HepG2 (cell line): ENCODE measurements around the gene FASTK. TPM values are rescaled to one million over a fixed set of nuclear protein-coding genes. Genes with fewer than 3 reads are reported as not detected.
A peak's percentile ranks its signal among the peaks of the same experiment; 100 is the strongest.

Source experiments
- AGO1 ChIP-seq: fragments of 200-400 bp; formaldehyde crosslinking; IDR thresholded peaks from 2 replicates; pipeline ENCODE4 v1.6.1; 2017; ENCODE audit warnings: mild to moderate bottlenecking, low read depth, low read length, moderate library complexity; ENCODE audit not compliant: poor library complexity, severe bottlenecking
- ARID4A ChIP-seq: sonication (generic); formaldehyde crosslinking; IDR thresholded peaks from 2 replicates; pipeline ENCODE4 v1.5.0; 2020; ENCODE audit warnings: mild to moderate bottlenecking, missing genetic modification reagents, borderline replicate concordance
- GRHL1 ChIP-seq: sonication (generic); formaldehyde crosslinking; conservative IDR thresholded peaks from 2 replicates; pipeline ENCODE4 v1.8.0; 2022; ENCODE audit warnings: missing genetic modification reagents
- HNF1A ChIP-seq, 2 experiments: sonication (generic) in 1 of 2; formaldehyde crosslinking in 1 of 2; IDR thresholded peaks; 2 replicates each; pipeline versions ENCODE4 v1.4.0 to v1.6.1; 2016 to 2020; ENCODE audit warnings: borderline replicate concordance in 1 of 2, low read depth in 1 of 2, mild to moderate bottlenecking in 1 of 2, missing genetic modification reagents in 1 of 2
- HOXA5 ChIP-seq: sonication (generic); formaldehyde crosslinking; IDR thresholded peaks from 2 replicates; pipeline ENCODE4 v1.4.0; 2020; ENCODE audit warnings: missing genetic modification reagents
- PRPF4 ChIP-seq: fragments of 200-400 bp; formaldehyde crosslinking; IDR thresholded peaks from 2 replicates; pipeline ENCODE4 v1.6.1; 2016; ENCODE audit warnings: low read length, low read depth; ENCODE audit not compliant: poor library complexity, severe bottlenecking
- RXRA ChIP-seq: sonication (generic); formaldehyde crosslinking; IDR thresholded peaks from 2 replicates; pipeline ENCODE4 v1.5.1; 2020; ENCODE audit warnings: missing genetic modification reagents
- SMYD3 ChIP-seq: sonication (generic); formaldehyde crosslinking; IDR thresholded peaks from 2 replicates; pipeline ENCODE4 v1.8.1; 2023; ENCODE audit warnings: mild to moderate bottlenecking, missing genetic modification reagents
- SSRP1 ChIP-seq: IDR thresholded peaks from 2 replicates; pipeline ENCODE4 v1.6.1; 2016; ENCODE audit warnings: control low read depth
- TEAD3 ChIP-seq: optimal IDR thresholded peaks from 2 replicates; pipeline ENCODE3; 2016; ENCODE audit warnings: borderline replicate concordance
- ZBTB46 ChIP-seq: sonication (generic); formaldehyde crosslinking; IDR thresholded peaks from 2 replicates; pipeline ENCODE4 v1.4.0; 2020; ENCODE audit warnings: mild to moderate bottlenecking, missing genetic modification reagents, borderline replicate concordance
- ZC3H13 ChIP-seq: sonication (generic); formaldehyde crosslinking; IDR thresholded peaks from 2 replicates; pipeline ENCODE4 v1.8.1; 2023; ENCODE audit warnings: mild to moderate bottlenecking, missing genetic modification reagents, moderate library complexity
- ZNF10 ChIP-seq: sonication (generic); formaldehyde crosslinking; IDR thresholded peaks from 2 replicates; pipeline ENCODE4 v1.4.0; 2020; ENCODE audit warnings: mild to moderate bottlenecking, low read depth, missing genetic modification reagents, borderline replicate concordance
- ZNF782 ChIP-seq: sonication (generic); formaldehyde crosslinking; IDR thresholded peaks from 2 replicates; pipeline ENCODE4 v1.4.0; 2020; ENCODE audit warnings: missing genetic modification reagents, mild to moderate bottlenecking, borderline replicate concordance
- ZNF788 ChIP-seq: sonication (generic); formaldehyde crosslinking; IDR thresholded peaks from 2 replicates; pipeline ENCODE4 v1.5.0; 2020; ENCODE audit warnings: mild to moderate bottlenecking, missing genetic modification reagents, borderline replicate concordance
- ZSCAN30 ChIP-seq: sonication (generic); formaldehyde crosslinking; IDR thresholded peaks from 2 replicates; pipeline ENCODE4 v1.5.0; 2020; ENCODE audit warnings: mild to moderate bottlenecking, missing genetic modification reagents
- polyA plus RNA-seq, 8 experiments: library from polyadenylated mRNA; depleted of rRNA in 3 of 8; stranded (reverse) in 7 of 8; unstranded in 1 of 8; fragments of >200 nt; fragmentation: Illumina TruSeq in 4 of 8; extraction: Trizol in 4 of 8; gene quantifications; 2 replicates each; pipeline versions ENCODE4 v1.2.1 to v1.2.3, GENCODE V29; 2011 to 2016; ENCODE audit warnings: low read depth in 4 of 8, missing spikeins in 1 of 8, mixed read lengths in 1 of 8; ENCODE audit not compliant: insufficient read depth in 1 of 8
- total RNA-seq, 5 experiments: library from RNA; depleted of rRNA; stranded (reverse); fragments of >200 nt; fragmentation: Illumina TruSeq; extraction: Trizol; gene quantifications; 2 replicates each; pipeline ENCODE4 v1.2.3, GENCODE V29; 2016; ENCODE audit warnings: low read depth in 1 of 5
- TF ChIP-seq, protein P1 (sequence below): sonication (generic); formaldehyde crosslinking; IDR thresholded peaks from 2 replicates; pipeline ENCODE4 v1.8.0; 2022; ENCODE audit warnings: mild to moderate bottlenecking, missing genetic modification reagents, moderate library complexity

Gene FASTK
- total and polyA plus RNA-seq, 2 of the 13 experiments (the other 11 are each of a cell fraction or from before 2014, with no cell fraction given), result 52.9 to 55.7 TPM

- TF ChIP-seq RXRA (CRISPR knock-in tag) (0 out of 2 replicates have a peak, but pooled peaks have one; percentile 8), ZC3H13 (CRISPR knock-in tag) (no peak), AGO1 (peak; percentile 14), HNF1A (IDR thresholded peaks at IDR 0.05; ENCODE audit: low read depth) (no peak), HNF1A (CRISPR knock-in tag; IDR thresholded peaks at IDR 0.05; ENCODE audit: borderline replicate concordance) (no peak), ARID4A (CRISPR knock-in tag) (no peak), ZNF782 (CRISPR knock-in tag) (no peak), SMYD3 (CRISPR knock-in tag) (no peak), PRPF4 (no peak), TEAD3 (CRISPR knock-in tag) (no peak), GRHL1 (CRISPR knock-in tag) (no peak), ZSCAN30 (CRISPR knock-in tag) (no peak), SSRP1 (CRISPR knock-in tag) (no peak), ZBTB46 (no peak), HOXA5 (CRISPR knock-in tag) (no peak), ZNF10 (no peak), ZNF788 (CRISPR knock-in tag) (0 out of 2 replicates have a peak, but pooled peaks have one; percentile 7)
- TF ChIP-seq, protein P1, sequence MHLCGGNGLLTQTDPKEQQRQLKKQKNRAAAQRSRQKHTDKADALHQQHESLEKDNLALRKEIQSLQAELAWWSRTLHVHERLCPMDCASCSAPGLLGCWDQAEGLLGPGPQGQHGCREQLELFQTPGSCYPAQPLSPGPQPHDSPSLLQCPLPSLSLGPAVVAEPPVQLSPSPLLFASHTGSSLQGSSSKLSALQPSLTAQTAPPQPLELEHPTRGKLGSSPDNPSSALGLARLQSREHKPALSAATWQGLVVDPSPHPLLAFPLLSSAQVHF (CRISPR knock-in tag), result no peak
Observed at GRCh38 chr7:151062111-151062398, 18.6 kb downstream of the FASTK start (continued).
